ENCODE data around the gene ADPRH.

The ADPRH gene

DNA sequence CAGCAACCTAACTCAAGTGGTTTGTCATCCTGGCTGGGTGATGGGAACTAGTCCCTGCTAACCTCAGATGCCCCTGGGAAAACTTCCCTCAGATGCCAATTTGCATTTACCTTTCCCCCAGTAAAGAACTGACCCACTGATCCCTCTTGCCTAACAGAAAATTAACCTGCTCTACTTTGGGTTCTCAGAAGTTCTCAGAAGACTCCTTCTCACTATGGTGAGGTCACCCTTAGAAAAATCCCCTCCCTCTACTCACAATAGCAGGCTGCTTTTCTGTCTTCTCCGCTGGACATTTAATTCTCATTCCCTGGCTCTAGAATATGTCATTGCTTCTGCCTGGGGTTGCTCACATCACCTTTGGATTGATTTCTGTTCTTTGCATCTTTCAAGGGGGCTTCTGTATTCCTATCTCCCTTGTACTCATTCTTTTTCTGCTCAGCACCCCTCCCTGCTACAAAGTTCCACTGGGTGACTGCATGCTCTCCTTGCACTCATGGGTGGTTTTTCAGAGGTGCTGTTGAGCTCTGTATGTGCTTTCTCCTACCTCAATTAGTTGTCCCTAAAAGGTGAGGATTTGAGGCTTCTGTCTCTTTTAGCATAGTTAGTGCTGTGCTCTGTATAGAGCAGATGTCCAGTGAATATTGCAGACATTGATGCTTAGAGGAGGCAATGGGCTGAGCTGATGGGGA is 19.3 kb downstream of the ADPRH start:
- DNase-seq: no peak

DNA sequence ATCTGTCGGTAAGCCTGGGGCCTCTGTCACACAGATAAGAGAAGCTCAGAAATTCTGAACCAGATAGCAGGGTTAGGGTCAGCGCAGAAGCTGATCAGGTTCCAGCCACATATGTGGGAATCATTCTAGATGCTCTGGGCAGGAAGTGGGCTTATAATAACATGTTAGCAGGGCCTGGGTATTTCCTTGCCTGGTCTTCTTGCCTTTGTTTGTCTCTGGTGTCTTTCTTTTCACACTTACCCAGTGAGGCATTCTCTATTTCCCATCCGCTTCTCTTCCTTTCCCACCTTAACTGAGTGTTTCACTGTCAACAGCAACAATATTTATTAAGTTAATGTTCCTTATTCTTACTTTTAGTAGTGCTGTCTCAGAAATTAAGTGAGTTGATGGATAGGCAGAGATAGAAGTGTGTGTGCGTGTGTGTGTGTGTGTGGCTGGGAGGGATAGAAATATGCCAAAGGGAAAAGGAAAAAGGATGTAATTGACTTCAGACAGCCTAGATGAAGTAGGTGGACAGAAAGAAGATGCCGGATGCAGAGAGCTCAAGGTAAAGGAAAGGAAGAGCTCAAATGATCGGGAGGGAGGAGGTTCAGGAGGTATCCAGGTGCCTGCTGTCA is 20.4 kb downstream of the ADPRH start:
- no peak for DNase-seq

DNA sequence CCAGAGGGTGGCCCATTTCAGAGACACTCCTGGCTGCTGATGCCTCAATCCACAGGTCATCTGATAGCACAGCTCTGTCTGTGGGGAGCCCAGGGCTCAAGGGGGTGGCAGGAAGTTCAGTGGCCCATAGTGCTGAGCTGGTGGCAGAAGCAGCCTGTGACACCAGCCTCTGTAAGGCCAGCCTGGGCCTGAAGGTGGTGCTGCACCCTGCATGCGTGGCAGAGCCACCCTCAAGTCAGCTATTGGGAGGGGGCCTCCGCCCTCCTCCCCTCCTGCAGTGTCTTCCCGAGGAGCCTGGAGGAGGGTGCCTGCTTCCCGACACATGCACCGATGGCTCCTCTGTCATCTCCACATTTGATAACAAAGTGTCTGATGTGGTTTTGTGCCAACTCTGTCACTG is 21.4 kb downstream of the ADPRH start:
- peak; percentile 64 for DNase-seq

DNA sequence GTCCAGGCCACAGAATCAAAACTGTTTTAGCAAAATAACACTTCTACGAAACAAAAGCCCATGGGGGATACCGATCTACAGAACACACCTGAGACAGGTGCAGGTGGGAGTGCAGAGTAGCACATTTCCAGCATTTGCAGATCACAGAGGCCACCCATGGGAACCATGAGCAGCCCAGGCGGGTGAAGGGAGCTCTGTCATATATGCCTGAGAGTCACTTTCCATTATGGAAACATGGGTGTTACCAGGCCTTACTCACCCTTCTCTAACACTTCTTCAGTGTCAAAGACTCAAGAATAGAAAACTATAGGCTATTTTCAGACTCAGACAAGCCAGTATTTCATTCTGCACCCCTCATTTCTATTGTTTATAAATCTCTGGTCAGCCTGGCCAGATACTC is 21.9 kb downstream of the ADPRH start:
- no peak for DNase-seq

DNA sequence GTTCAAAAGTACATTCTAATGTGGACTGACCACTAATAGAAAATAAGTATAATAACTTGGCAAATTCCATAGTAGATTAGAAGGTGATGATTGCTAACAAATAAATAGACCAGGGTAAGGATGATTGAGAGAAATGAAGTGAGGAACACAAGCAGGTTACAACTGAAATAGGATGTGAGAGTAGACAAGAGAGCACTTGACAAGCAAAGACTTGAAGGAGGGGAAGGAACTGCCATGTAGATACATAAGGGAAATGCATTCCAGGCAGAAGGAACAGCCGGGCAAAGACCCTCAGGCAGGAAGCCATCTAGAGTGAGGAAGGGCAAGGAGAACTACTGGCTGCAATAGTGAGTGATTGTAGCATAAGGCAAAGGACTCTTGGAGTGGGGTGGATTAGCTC is 23.4 kb downstream of the ADPRH start:
- DNase-seq: no peak

DNA sequence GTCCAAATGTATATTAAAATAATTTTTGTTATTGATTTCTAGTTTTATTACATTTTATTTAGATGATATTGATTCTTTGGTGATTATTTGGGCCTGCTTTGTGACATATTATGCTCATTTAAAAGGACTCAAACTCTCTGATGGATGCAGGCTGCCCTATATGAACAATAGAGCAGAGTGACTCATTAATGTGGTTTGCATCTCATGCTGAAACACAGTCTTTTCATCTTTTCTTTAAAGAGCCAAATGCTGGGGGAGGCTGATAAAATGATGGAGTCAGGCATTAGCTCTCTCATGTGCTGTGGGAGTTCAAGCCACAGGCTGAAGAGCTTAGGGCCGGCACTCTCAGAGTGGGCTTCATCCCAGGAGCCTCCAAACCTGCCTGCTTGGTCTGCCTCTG is 25.6 kb downstream of the ADPRH start:
- no peak for DNase-seq

DNA sequence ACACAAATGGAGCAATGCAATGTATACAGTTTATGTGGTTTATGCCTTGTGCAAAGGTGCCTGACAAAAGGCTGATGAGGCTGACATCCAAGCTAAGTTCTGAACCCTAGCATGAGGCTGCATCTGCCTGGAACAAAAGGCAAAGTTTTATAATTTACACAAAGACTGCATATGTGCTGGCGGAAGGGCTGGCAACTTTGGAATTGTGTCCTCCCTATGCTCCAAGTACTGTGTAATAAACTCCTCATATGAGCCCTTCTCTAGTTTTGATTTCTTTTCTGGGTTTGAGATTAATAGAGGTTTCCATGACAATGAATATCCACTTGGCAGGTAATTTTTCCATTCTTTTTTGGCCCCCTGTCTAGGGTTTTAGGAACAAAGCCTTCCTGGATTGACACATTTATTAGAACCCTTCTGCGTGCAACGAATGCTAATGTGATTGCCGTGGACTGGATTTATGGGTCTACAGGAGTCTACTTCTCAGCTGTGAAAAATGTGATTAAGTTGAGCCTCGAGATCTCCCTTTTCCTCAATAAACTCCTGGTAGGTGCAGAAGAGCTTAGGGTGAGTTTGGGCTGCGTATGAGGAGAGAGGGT is 29.2 kb downstream of the ADPRH start:
- no peak for DNase-seq

DNA sequence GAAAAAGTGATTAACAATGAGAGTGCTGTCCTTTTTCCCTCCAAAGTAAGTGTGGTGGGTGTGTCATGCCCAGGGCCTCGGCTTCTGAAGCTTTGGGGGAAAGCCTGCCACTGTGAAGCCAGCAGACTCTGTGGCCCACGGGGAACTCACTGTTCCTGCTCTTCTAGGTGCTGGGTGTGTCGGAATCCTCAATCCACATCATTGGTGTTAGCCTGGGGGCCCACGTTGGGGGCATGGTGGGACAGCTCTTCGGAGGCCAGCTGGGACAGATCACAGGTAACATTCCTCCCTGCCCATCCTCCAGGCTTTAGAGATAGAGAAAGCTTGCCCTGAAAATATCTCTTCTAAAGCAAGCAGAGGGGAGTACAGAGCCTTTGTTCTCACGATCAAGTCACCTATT is 30.0 kb downstream of the ADPRH start:
- DNase-seq: no peak

DNA sequence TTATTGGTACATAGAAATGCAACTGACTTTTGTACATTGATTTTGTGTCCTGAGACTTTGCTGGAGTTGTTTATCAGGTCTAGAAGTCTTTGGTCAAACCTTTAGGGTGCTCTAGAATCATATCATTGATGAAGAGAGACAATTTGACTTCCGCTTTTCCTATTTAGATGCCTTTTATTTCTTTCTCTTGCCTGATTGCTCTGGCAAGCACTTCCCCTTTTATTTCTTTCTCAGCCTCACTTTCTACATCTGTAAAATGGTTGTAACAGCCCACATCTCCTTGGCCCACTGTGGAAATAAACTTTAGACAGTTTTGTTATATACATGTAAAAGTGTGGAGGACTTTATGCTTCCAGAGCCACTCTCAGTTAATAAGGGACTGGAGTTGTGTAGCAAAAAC is 32.4 kb downstream of the ADPRH start:
- no peak for DNase-seq

DNA sequence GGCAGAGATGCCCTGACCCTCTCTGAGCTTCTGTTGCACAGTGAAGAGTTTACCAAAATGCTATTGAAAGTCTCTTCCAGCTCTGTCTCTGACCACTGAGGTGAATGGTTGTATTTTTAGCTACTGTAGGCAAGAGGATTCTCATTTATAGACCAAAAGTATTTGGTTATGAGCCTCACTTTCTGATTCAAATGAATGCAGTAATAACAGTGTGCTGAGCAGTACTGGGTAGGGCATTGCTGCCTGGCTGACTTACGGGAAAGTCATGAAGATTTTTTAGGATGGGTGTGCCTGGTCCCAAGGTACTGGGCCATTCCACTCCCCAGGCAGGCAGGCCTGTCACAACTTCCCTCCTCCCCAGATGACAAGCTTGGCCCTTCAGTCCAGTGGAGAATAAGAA is 33.9 kb downstream of the ADPRH start:
- no peak for DNase-seq

DNA sequence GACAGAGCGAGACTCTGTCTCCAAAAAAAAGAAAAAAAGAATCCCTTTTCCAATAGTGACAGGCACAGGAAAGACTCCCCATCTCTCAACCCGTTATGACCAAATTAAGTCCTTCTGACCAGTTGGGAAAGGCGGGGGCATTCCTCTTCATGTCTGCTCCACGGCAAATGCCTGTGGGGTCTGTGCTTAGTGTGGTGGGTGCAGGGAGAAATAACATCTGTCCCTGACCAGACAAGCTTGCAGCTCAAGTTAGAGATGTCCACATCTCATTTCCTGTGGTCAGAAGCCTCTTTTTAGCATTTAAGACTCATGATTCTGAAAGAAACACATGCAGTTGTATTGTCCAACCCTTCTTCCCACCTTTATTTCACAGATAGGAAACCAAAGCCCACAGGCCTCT is 34.6 kb downstream of the ADPRH start:
- DNase-seq: no peak

DNA sequence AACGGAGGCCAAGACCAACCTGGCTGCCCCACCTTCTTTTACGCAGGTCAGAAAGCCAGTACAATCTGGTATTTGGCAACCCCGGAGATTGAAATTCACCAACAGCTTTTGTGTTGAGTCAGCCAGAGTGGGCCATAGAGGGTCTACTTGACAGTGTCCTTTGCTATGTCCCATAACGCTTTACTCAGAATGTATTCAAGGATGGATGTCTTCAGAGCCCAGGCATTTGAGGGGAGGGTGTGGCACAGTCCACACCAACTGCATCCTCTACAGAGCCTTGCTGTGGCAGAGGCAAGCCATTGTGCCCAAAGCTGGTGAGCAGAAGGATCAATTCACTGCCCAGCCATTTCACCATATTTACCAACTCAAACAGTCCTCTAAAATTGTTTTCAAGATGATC is 36.8 kb downstream of the ADPRH start:
- no peak for DNase-seq

DNA sequence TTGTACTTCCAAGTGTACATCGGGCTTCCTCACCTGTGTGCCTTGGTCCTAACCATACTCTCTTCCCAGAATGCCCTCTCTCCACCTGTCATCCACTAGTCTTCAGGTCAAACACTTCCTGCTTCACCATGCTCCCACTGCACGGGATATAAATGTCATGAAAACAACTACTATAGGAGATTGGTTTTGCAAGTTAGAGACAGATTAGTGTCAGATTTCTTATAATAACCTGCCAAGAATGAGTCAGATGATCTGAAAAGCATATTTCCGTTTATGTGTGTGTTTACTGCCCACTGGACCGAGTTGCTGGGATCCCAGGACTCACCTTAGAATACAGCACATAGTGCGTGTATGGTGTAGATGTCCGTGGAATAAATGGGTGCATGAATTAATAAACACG is 39.8 kb downstream of the ADPRH start:
- DNase-seq: no peak

DNA sequence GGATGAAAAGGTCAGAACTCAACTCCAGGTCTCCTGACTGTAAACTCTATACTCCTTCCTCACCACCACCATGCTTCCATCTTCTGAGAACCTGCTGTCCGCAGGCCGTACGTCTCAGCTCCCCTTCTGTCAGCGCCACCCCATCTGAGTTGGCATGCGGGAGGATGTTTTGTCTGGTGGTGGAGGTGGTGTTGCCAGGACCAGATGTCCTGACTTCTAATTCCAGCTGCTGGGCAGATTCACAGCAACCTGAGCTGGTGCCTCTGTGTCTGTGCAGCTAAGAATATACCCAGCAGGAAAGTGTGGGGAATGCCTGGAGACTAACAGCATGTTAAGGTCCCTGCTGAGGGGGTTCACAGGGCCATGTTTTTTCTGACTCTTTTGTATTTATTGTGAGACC is 41.6 kb downstream of the ADPRH start:
- DNase-seq: no peak

DNA sequence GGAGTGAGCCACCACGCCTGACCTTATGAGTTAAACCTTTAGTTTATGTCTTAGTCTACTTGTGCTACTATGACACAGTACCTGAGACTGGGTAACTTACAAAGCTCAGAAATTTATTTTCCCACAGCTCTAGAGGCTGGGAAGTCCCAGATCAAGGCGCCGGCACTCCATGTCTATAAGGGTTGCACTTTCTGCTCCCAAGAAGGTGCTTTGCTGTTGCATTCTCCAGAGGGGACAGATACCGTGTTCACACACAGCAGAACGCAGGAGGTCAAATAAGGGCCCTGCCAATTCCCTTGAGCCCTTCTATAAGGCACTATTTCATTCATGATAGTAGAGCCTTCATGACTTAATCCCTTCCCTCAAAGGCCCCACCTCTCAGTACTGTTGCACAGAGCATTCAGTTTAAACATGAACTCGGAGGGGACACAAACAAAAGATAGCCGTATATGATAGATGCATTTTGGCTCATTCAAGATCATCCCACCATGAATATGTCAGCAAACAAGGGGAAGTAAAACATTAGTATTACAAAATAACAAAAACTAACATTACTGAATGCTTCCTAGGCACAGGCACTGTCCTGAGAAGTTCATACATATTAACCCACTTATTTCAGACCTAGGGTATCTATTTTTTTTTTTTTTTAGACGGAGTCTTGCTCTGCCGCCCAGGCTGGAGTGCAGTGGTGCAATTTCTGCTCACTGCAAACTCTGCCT is 44.9 kb downstream of the ADPRH start:
- DNase-seq: no peak

DNA sequence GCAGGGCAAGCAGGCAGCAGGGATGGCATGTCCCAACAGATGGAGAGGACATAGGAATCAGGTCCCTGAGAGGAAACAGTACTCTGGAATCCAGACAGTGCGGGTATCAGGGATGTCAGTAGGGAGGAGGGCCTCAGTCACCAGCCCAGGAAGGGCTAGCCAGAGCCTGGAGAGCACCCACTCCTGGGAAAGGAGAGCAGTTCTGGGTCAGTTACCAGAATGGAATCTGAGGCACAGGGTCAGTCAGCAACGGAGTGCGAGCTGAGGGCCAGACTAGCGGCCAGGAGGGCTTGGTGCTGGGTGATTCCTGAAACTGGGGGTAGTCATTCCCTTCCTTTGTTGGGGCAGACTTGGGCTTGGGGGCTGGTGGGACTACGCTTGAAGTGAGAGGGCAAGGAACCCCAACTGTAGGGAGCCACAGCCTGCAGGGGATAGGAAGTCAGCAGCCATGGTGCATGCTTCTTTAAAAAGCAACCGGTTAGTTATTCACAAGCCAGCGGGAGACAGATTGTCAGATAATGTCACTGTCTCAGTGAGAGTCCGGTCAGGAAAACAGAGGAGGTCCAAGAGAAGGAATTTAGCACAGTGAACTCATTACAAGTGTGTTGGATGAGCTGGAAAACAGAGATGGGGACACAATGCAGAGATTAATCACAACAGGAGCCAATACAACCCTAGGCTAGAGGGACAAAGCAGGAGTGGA is 46.3 kb downstream of the ADPRH start:
- DNase-seq: no peak

DNA sequence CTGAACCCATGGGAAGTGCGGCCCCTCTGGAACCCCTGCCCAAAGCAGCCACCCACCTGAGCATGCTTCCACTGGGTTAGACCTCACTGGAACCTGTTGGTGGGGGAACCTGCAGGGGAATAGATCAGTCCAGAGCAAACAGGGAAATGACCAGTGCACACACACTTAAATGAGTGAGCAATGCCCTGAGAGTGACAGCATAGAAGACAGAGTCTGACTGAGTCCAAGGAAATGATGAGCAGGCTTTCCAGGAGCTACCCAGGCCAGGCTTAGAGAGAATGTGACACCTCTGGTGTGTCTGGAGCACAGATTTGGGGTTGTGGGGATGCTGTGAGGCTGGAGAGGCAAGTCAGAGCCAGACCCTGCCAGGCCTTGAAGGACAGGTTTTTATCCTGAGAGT is 46.9 kb downstream of the ADPRH start:
- no peak for DNase-seq

DNA sequence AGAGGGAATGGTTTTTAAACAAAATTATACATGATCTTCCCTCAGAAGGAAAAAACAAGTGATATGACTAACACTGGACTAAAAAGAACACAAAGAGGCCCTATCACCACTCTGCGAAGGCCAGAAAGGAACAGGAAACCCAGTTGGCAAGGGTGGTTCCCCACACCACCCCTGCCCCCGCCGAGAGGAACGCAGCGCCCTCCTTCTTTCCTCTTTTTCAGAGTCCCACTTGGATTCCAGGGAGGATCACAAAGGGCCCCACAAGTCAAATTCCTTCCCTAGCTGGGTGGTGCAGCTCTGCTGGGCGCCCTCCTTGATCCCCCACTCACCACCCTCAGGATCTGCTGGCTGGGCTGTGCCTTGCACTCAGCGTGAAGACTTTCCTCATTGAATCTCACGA is 48.2 kb downstream of the ADPRH start:
- peak; percentile 58 for DNase-seq

DNA sequence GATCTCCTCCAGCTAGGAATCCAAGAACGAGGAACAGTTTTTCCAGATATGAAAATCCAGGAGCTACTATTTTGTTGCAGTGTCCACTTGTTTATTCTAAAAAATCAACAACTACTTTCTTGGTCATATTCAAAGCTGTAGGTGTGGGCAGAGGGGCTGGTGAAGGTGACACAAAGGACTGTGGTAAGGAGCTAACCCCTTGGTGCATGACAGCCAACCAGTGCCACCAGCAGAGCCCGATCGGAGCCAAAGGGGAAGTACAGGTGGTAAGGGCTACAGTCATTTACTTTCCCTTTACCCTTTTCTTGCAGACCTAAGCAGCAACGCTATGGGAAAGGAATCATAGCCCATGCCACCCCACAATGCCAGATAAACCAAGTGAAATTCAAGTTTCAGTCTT is 49.1 kb downstream of the ADPRH start:
- DNase-seq: peak; percentile 31

DNA sequence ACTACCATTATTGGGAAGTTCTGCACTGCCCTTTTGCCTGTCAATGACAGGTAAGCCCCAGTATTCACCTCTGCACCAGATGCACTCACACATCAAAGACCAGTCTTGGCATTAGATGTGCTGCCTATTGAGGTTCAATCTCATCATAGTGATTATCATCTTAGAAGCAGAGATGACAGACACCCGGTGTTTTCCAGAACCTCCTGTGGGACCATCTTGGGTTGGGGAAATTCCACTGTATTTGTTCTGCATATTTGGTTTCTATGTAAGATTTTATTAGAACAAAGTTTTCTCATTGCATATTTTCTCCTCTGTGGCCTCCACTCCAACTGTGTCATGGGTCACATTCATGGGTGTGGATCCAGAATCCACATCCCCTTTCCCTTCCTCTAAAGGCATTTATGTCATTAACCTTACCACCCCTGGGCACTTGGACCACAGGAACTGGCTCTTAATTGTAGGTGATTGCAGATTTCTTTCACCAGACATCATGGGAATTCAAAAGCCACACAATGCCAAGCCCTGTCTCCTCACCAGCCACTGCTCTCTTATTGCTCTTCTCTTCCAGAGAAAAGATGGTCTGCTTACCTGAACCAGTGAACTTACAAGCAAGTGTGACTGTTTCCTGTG is 49.6 kb downstream of the ADPRH start:
- no peak for DNase-seq

DNA sequence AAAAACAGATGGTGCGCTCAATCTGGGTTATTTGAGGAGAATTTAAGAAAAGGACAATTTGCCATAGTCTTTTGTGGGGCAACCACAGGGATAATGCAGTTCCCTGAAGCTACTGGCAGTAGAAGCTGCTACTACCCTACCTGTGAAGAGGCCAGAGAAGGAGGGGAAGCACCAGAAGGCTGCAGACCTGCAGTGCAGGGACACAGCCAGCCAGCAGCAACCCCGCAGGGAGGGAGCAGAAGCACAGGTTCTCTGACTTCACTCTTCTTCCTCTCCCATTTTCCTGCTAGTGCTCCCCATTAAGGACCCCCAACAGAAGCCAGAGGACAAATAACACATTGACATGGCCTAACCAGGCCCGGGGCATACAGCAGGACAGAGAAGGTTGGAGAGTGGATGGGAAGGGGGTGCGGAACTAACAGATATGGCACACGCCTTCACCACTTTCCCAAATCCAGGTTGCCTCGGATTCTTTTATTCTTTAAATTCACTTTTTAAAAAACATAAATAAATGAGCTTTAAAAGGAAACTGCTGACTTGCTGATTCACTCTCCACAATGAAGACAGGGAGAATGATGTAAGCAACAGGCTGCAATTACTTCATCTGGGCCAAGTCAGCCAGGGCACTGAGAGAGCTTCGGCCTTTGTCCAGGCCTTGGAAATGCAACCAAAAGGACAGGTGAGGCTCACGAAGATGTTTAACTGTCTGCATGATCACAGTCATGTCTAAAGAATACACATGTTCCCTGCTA is 51.0 kb downstream of the ADPRH start:
- DNase-seq: peak; percentile 43

DNA sequence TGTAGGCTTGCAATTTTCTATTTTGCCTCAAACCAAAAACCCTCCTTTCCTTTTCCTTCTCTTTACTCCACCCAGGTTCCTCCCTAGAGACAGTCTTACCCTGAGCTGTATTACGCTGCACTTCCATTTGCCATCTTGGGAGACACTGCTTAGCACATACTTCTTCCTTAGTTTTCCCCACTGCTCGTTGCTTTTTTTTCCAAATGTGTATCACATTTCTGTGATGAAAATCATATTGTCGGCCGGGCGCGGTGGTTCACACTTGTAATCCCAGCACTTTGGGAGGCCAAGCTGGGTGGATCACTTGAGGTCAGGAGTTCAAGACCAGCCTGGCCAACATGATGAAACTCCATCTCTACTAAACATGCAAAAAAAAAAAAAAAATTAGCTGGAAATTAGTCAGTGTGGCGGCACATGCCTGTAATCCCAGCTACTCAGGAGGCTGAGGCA is 51.6 kb downstream of the ADPRH start:
- DNase-seq: no peak

Measured in hematopoietic multipotent progenitor cell treated with erythropoietin and hydrocortisone succinate and interleukin-3 and kit ligand, for 4 days (in vitro differentiated cells).